HG02571 (cell line): ENCODE data around the gene LETM1.
"Not testable (repeated sequence)": the region's sequence is repeated elsewhere in the genome, so short reads cannot be mapped to it uniquely, and the experiment has no call there.

Experiments
- ATAC-seq: cut with Tn5 transposase; IDR thresholded peaks from one replicate; pipeline ENCODE4 v1.9.1; 2021; ENCODE audit warnings: mild to moderate bottlenecking, moderate library complexity; ENCODE audit not compliant: unreplicated experiment

The LETM1 gene

GRCh38 chr4:1852904-1853623 lies 2.9 kb downstream of the LETM1 start:
- no peak for ATAC-seq

GRCh38 chr4:1851575-1852410 lies 4.2 kb downstream of the LETM1 start:
- ATAC-seq: no peak

- no peak for ATAC-seq
Observed at GRCh38 chr4:1851160-1851559, 4.8 kb downstream of the LETM1 start.

DNA sequence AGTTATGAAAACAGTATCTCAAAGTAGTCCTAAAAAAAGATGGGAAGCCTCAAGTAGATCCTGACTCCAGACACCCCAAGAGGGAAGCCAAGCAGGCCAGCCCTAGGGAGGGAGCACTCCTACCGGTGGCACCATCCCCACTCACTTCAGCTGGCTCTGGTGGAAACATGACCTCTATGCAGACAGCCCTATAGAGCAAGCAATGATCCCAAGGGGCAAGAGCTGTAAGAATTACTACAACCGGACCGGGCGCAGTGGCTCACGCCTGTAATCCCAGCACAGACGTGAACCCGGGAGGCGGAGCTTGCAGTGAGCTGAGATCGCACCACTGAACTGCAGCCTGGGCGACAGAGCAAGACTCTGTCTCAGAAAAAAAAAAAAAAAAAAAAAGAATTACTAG lies 5.7 kb downstream of the LETM1 start:
- ATAC-seq: no peak

- no peak for ATAC-seq
Observed at GRCh38 chr4:1846580-1846979, 9.4 kb downstream of the LETM1 start.

GRCh38 chr4:1844618-1845017 lies 11.3 kb downstream of the LETM1 start:
- not testable (repeated sequence) for ATAC-seq

DNA sequence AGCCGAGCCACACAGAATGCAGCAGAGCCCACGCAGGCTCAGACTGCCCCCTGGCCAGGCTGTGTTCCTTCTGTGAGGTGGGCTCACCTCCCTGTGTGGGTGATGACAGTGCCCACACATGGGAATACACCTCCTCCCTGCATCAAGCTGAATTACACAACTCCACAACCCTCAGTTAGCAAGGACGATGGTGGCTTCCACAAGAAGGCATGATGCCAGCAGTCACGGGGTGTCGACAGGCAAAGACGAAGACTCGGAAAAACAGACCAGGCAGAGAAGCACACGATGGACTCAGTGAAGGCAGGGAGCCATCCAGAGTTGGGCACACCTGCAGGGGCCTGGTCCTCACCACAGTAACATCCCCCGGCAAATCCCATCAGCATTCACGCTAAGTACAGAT lies 12.1 kb downstream of the LETM1 start:
- no peak for ATAC-seq

DNA sequence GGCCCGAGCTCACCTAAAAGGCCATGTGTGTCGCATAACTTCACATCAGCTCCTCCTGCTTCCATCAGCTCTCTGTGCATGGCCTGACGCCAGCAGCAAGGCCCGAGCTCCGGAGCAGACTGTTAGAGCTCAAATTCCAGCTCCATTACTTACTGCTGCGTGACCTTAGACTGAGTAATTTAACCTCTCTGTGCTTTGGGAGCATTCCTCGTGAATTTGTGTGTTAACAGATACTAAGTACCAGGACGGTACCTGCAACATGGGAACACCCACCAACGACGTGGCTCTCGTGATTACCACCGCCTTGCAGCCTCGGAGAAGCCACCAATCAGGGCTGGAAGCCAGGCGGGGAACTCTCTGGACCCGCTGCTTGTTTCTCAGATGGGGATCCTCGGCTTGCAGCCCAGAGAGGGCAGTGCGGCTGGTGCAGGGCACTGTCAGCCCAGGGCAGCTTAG lies 12.9 kb downstream of the LETM1 start:
- ATAC-seq: no peak

- ATAC-seq: no peak
Observed at GRCh38 chr4:1842339-1842895, 13.5 kb downstream of the LETM1 start.

- ATAC-seq: no peak
Observed at GRCh38 chr4:1841887-1842210, 14.1 kb downstream of the LETM1 start.

- no peak for ATAC-seq
Observed at GRCh38 chr4:1841201-1841886, 14.6 kb downstream of the LETM1 start.

- ATAC-seq: no peak
Observed at GRCh38 chr4:1839282-1839681, 16.7 kb downstream of the LETM1 start.

DNA sequence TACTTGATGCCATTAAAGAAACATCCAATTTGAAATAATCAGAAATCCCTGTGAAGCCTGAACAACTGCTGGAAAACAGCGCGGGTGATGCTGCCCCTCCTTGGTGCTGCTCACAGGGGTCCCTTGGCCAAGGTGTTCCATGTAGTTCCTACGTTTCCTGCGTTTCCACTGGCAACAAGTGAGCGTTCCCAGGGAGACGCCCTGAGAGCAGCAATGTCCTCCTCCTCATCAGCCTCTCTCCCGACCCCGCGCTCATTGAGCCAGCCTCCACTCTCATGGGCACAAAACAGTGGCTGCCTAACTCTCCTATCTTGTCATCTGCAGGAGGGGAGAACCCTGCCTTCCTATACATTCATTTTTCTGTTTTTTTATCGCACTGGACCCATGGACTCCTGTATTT lies 18.9 kb downstream of the LETM1 start:
- no peak for ATAC-seq

DNA sequence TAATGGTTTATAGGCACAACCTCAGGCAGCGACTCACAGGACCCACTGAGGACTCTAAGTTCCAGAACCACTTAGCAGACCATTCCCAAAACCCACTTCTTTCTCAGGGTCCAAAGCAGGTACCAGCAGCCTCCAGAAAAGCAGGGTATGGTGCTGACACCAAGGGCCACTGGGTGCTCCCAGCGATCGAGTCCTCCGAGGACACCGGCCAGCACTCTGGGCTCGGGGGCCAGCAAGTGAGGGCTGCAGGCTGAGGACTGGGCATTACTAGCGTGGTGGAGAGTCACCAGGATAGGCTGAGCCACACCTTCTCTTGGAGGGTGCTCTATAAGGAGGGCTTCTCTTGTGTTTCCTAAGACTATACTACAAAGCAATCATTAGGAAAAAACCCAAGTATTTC lies 19.3 kb downstream of the LETM1 start:
- no peak for ATAC-seq

GRCh38 chr4:1835836-1836235 lies 20.1 kb downstream of the LETM1 start:
- ATAC-seq: not testable (repeated sequence)

- ATAC-seq: peak; percentile 72
Observed at GRCh38 chr4:1834047-1834775, 21.7 kb downstream of the LETM1 start.

DNA sequence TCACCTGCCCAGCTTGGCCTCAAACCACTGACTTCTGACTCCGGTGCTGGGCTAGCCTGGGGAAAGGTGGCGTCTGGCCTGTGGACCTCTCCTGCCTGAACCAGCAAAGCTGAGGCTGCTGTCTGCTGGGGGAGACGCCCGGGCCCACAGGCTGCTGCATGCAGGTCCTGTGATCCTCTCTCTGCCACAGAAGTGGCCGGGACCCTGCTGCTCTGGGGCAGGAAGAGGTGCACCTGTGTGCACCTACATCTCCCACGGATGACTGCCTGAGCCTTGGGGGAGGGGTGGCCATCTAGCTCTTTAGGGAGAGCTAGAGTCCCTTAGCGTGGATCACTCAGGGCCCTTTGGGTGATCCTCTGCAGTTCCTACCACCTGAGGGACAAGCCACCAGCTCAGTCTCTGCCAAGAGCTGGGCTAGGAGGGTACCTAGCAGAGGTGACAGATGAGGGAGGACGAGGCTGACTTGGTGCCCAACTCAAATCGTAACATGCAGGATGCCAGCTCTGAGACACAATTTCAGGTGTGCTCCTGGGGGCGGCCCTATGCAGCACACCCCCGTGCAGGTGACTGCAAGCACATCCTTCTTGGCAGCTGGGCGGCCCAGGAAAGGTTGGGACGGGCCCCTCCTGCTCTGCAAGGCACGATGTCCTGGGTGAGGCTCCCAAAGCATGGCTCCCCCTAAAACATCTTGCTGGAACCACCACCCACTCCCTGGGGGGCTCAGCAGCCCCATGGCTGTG lies 22.5 kb downstream of the LETM1 start:
- no peak for ATAC-seq

- no peak for ATAC-seq
Observed at GRCh38 chr4:1832690-1833089, 23.3 kb downstream of the LETM1 start.

- no peak for ATAC-seq
Observed at GRCh38 chr4:1831331-1831730, 24.6 kb downstream of the LETM1 start.

DNA sequence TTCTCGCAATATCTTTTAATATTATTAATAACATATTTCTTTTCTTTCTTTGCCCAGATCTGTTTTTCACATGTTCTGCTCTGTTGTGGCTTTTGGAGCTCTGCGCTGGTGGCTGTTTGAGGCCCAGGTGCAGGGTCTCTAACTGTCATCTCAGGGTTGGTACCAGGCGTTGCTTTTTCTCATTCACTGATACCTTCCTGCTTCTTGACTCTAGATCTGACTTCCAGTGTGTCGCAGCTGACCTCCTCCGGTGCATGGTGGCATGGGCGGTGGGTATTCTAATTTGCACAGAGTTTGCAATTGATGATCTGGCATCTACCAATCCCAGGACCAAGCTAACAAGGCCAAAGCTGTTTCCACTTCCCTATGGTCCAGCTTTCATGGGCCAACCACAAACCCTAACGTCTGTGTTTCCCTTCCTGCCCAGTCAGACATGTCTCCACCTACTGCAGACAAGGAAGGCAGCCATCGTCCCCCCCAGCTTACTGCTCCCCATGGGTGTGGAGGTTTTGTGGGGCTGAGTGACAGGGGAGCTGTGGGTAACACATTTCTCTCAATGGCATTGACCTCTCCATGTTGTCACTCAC lies 25.2 kb downstream of the LETM1 start:
- no peak for ATAC-seq
